BJ (cell line): ENCODE measurements around the gene SUMF2. TPM values are rescaled to one million over a fixed set of nuclear protein-coding genes. Genes with fewer than 3 reads are reported as not detected.
"Not testable (repeated sequence)": the region's sequence is repeated elsewhere in the genome, so short reads cannot be mapped to it uniquely, and the experiment has no call there.

Experiments used
- CTCF ChIA-PET: fragments of 350-600 bp; formaldehyde crosslinking; extraction: SDS; loops from one replicate; lab custom pipeline; 2021; ENCODE audit warnings: antibody characterized with exemption, inconsistent platforms; lab: Yijun Ruan, JAX
- POLR2A ChIA-PET: fragments of 300-600 bp; sonication (Branson Sonifier 250); formaldehyde crosslinking; extraction: SDS; loops from one replicate; lab custom pipeline; 2021; ENCODE audit warnings: antibody characterized with exemption; lab: Charles Lee
- DNase-seq: peaks from one replicate; pipeline ENCODE4 v3.0.0-alpha.2; 2011; ENCODE audit warnings: low read depth
- H3K27me3 ChIP-seq: 2 replicates; pipeline ENCODE4 v1.6.0; 2011; ENCODE audit warnings: low read length; ENCODE audit not compliant: control insufficient read depth, insufficient read depth
- H3K36me3 ChIP-seq: 2 replicates; pipeline ENCODE4 v1.5.1; 2011; ENCODE audit warnings: low read length; ENCODE audit not compliant: control insufficient read depth, insufficient read depth
- H3K4me3 ChIP-seq: 2 replicates; pipeline ENCODE4 v1.5.1; 2011; ENCODE audit warnings: low read depth, mild to moderate bottlenecking, control low read depth, low read length
- polyA plus RNA-seq: library from polyadenylated mRNA; depleted of rRNA; stranded (reverse); fragments of >200 nt; gene quantifications from 2 replicates; pipeline ENCODE4 v1.2.3, GENCODE V29; 2011
- TF ChIP-seq, protein P1 (sequence below): IDR thresholded peaks from 2 replicates; pipeline ENCODE4 v1.5.1; 2011; ENCODE audit warnings: low read depth, mild to moderate bottlenecking, control low read depth, inconsistent platforms, low read length, moderate library complexity; ENCODE audit not compliant: insufficient read depth

Gene SUMF2
- polyA plus RNA-seq, 1 experiment: 153 TPM

DNA sequence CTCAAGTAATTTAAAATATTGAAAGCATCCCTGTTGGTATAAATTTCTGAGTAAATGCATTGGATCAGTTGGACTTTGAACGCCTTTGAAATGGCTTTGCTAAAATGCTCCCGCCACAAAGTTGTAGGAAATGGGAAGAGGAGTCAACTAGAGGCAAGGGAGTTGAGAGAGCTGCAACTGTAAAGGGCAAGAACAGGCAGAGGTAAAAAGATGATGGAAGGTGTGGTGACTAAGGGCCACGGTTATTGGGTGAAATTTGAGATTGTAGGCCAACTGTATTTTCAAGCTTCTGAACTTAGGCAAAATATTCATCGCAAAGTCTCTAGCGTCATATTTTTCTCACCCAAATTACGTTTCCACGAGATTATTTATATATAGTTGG is 595 bp upstream of the SUMF2 start:
- ChIA-PET CTCF (interaction anchor here (0.8 to 1.9 kb wide), 4 partner anchors 10 to 422 kb away, joined by 3 to 6 read pairs (median 4); partner anchors contain the start of genes CCT6A and PSPH), POLR2A (no interaction called here)
- no peak overlapping the region for H3K4me3 ChIP-seq
- DNase-seq: no peak
- H3K27me3 ChIP-seq: no peaks in the 10 kb centered on the region
- TF ChIP-seq, protein P1, sequence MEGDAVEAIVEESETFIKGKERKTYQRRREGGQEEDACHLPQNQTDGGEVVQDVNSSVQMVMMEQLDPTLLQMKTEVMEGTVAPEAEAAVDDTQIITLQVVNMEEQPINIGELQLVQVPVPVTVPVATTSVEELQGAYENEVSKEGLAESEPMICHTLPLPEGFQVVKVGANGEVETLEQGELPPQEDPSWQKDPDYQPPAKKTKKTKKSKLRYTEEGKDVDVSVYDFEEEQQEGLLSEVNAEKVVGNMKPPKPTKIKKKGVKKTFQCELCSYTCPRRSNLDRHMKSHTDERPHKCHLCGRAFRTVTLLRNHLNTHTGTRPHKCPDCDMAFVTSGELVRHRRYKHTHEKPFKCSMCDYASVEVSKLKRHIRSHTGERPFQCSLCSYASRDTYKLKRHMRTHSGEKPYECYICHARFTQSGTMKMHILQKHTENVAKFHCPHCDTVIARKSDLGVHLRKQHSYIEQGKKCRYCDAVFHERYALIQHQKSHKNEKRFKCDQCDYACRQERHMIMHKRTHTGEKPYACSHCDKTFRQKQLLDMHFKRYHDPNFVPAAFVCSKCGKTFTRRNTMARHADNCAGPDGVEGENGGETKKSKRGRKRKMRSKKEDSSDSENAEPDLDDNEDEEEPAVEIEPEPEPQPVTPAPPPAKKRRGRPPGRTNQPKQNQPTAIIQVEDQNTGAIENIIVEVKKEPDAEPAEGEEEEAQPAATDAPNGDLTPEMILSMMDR: no peak
- 0 out of 2 replicates have a peak, but pooled peaks cover 2% of the 10 kb centered on the region for H3K36me3 ChIP-seq

DNA sequence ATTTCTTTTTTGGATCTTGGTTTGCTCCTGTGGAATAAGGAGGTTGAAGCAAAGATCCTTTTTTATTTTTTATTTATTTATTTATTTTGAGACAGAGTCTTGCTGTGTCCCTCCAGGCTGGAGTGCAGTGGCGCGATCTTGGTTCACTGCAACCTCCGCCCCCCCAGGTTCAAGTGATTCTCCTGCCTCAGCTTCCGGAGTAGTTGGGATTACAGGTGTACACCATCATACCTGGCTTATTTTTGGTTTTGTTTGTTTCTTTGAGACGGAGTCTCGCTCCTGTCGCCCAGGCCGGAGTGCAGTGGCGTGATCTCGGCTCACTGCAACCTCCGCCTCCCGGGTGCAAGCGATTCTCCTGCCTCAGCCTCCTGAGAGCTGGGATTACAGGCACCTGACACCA is 2.3 kb downstream of the SUMF2 start:
- DNase-seq, POLR2A ChIA-PET: not testable (repeated sequence)
- CTCF ChIA-PET: interaction anchor here (1.2 to 1.4 kb wide), 2 partner anchors 27 to 101 kb away, joined by 4 read pairs; partner anchors contain the start of gene PHKG1

DNA sequence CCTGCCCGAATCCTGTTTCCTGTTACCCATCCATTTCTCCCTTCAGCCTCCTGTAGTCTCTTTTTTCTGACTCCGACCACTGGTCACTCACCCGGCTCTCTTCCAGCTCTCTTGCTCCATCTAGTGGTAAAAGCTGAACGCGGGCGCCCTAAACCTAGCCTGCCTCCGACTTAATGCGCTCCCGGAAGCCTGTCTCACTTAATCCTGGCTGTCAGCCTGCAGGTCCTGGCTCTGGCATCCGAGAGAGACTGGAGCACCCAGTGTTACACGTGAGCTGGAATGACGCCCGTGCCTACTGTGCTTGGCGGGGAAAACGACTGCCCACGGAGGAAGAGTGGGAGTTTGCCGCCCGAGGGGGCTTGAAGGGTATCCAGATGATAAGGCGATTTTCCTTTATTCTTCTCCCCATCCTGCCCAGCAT is 10.3 kb downstream of the SUMF2 start:
- POLR2A ChIA-PET: no interaction called here
- TF ChIP-seq, protein P1: peak; percentile 96
- CTCF ChIA-PET: interaction anchor here (0.6 to 6.1 kb wide), 21 partner anchors 9 to 438 kb away, joined by 3 to 64 read pairs (median 4); partner anchors contain the start of genes CCT6A, PHKG1, PSPH and SUMF2

More for the DNA sequence above, 2.3 kb downstream of the SUMF2 start:
- not testable (repeated sequence) for H3K27me3 ChIP-seq, H3K36me3 ChIP-seq, H3K4me3 ChIP-seq

DNA sequence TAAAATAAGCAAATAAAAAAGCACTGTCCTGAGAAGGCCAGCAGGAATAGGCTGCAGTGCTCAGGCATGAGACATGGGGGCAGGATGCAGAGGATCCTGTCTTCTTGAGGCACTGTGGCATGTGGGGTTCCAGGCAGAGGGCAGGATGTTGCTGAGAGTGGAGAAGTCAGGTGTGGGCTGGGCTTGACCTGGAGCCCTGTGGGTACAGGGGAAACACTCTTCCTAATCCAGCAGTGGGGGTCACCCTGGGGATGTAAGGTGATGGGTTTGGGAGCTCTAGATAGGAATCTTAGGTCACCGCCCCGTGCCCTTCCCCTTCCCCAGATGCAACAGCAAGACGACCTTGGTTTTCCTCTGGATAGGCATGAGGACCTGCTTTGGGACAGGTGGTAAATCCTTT is 13.6 kb downstream of the SUMF2 start:
- no peak for DNase-seq
- Histone ChIP-seq H3K4me3 (no peak overlapping the region), H3K27me3 (no peaks in the 10 kb centered on the region), H3K36me3 (peaks cover 16% of the 10 kb centered on the region)
- POLR2A ChIA-PET: no interaction called here
- CTCF ChIA-PET: interaction anchor here (0.8 to 2.8 kb wide), 5 partner anchors 15 to 113 kb away, joined by 3 to 24 read pairs (median 4); partner anchors contain the start of genes NIPSNAP2 and PHKG1
- TF ChIP-seq, protein P1: no peak

More for the DNA sequence above, 10.3 kb downstream of the SUMF2 start:
- H3K27me3 ChIP-seq: no peaks in the 10 kb centered on the region
- no peak for DNase-seq
- H3K4me3 ChIP-seq: no peak overlapping the region
- H3K36me3 ChIP-seq: peaks cover 10% of the 10 kb centered on the region

DNA sequence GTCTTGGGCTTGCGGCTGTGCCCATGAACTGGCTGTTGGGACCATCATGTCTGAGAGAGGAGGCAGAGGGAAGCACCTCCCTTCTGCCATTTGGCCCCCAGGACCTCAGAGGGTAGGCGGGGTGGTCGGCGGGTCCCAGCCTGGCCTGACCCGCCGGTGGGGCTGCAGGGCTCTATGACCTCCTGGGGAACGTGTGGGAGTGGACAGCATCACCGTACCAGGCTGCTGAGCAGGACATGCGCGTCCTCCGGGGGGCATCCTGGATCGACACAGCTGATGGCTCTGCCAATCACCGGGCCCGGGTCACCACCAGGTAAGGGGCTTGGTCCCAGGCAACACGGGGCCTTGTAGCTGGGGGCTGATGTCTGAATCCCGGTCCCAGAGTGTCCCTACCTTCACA is 14.1 kb downstream of the SUMF2 start:
- ChIA-PET POLR2A (no interaction called here), CTCF (interaction anchor here (0.8 to 2.8 kb wide), 7 partner anchors 13 to 113 kb away, joined by 3 to 24 read pairs (median 5); partner anchors contain the start of genes CCT6A, NIPSNAP2, PHKG1 and PSPH)
- peaks cover 12% of the 10 kb centered on the region for H3K36me3 ChIP-seq
- no peaks in the 10 kb centered on the region for H3K27me3 ChIP-seq
- TF ChIP-seq, protein P1: no peak
- H3K4me3 ChIP-seq: no peak overlapping the region
- no peak for DNase-seq
